SU-DHL-6 (cell line): ENCODE data around the gene FAM43A.

Experiments
- EZH2phosphoT487 ChIP-seq: fragments of 200-600 bp; sonication (generic), shearing (Covaris generic); conservative IDR thresholded peaks from 2 replicates; pipeline ENCODE4 v1.6.1; 2018; ENCODE audit warnings: mild to moderate bottlenecking, antibody characterized with exemption, low read length, moderate library complexity, mixed read lengths
- TF ChIP-seq, protein P1 (sequence below): fragments of 200-600 bp; sonication (generic); IDR thresholded peaks from one replicate; pipeline ENCODE4 v1.5.1; 2017; ENCODE audit warnings: antibody characterized with exemption, mild to moderate bottlenecking, low read length, moderate library complexity; ENCODE audit not compliant: insufficient read depth, poor library complexity, severe bottlenecking

DNA sequence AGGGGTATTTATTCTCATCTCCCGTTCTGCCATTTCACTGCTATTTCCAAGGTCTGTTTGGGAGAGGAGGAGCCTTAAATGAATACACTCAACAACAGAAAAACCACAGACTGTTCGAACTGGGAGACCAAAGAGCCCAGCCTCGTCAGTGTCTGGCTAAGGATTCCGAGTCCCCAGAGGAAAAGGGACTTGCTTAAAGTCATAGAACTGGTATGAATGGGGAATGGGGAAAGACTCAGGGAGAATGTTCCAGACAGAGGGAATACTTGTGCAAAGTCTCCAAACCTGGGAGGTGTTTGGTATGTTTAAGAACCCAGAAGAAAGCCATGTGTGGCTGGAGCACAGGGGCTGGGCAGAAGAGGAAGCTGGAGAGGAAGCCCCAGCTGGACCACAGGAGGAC, 46.9 kb downstream of the FAM43A start:
- TF ChIP-seq, protein P1, sequence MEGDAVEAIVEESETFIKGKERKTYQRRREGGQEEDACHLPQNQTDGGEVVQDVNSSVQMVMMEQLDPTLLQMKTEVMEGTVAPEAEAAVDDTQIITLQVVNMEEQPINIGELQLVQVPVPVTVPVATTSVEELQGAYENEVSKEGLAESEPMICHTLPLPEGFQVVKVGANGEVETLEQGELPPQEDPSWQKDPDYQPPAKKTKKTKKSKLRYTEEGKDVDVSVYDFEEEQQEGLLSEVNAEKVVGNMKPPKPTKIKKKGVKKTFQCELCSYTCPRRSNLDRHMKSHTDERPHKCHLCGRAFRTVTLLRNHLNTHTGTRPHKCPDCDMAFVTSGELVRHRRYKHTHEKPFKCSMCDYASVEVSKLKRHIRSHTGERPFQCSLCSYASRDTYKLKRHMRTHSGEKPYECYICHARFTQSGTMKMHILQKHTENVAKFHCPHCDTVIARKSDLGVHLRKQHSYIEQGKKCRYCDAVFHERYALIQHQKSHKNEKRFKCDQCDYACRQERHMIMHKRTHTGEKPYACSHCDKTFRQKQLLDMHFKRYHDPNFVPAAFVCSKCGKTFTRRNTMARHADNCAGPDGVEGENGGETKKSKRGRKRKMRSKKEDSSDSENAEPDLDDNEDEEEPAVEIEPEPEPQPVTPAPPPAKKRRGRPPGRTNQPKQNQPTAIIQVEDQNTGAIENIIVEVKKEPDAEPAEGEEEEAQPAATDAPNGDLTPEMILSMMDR: no peak
- no peak for TF ChIP-seq EZH2phosphoT487
